GM21576 (cell line): ENCODE measurements around the gene SYNJ1.

ENCODE experiments used
- ATAC-seq: cut with Tn5 transposase; IDR thresholded peaks from one replicate; pipeline ENCODE4 v1.9.1; 2021; ENCODE audit warnings: mild to moderate bottlenecking, moderate library complexity; ENCODE audit not compliant: unreplicated experiment

The SYNJ1 gene

DNA sequence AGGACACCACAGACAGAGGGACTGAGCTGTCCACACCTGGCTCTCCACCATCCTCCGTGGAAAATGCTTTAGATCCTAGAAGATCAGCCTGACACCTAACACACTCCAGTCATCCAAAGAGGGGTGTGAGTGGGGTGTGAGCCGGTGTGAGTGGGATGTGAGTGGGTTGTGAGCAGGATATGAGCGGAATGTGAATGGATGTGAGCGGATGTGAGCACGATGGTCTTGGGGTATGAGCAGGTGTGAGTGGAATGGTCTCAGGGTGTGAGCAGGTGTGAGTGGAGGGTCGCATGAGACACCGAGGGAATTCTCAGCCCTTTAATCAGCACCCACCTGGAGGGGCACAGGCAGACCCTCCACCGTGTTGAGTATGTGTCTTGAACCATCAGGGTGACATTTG is 143.3 kb downstream of the SYNJ1 start:
- no peak for ATAC-seq

DNA sequence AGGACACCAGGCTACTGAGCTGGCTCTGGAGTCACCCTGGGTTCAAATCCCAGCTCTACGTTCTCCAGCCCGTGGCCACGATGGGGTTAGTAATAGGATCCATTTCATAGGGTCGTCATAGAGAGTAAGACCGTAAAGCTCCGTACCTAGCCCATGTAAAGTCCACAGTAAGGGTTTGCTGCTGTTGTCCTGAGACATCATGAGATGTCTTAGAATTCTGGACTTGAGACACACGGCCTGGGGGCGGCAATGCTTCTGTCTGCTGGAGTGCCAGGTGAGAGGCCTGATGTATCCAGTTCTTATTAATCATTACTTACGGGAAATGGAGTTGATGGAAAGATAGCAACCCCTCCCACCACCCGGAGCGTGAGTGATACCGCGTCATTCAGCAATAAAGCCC is 146.1 kb downstream of the SYNJ1 start:
- ATAC-seq = no peak

DNA sequence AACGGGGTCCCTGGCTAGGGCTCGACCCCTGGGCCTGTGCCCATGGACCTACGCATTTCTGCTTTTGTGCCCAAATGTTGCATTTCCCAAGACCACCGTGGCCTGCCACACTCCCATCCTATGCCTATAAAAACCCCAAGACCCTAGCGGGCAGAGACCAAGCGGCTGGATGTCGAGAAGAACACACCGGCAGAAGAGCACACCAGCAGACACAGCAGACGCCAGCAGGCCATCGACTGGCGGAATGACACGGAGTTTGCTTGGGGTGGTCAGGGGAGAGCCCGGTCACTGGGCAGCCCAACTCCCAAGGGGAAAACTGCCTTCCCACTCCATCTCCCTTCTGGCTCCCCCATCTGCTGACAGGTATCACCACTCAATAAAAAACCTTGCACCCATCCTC is 146.9 kb downstream of the SYNJ1 start:
- ATAC-seq = no peak
